Activated CD4-positive, CD25-positive, alpha-beta regulatory T cell treated with anti-CD3 and anti-CD28 coated beads, Interleukin-2, amount 50 U/mL, for 24 hours (primary cell): ENCODE results near the gene ZNF425.
"Not testable (repeated sequence)": the region's sequence is repeated elsewhere in the genome, so short reads cannot be mapped to it uniquely, and the experiment has no call there.

Experiments used
- ATAC-seq, 2 donors: fragments of 150-1000 bp; cut with Tn5 transposase; one replicate each; pipeline ENCODE4 v1.10.0; 2021; ENCODE audit warnings: mild to moderate bottlenecking in 1 of 2, moderate library complexity in 1 of 2

ZNF425 gene

GRCh38 chr7:149130572-149131198, 4.6 kb upstream of the ZNF425 start:
- no peak for ATAC-seq

GRCh38 chr7:149126662-149127266, 640 bp upstream of the ZNF425 start:
- peak; percentile 49 to 59 for ATAC-seq

- no peak for ATAC-seq
Observed at GRCh38 chr7:149125189-149125862, 798 bp downstream of the ZNF425 start.

GRCh38 chr7:149109969-149110368, 16.2 kb downstream of the ZNF425 start:
- ATAC-seq: no peak

GRCh38 chr7:149104749-149105148, 21.4 kb downstream of the ZNF425 start:
- ATAC-seq: no peak

GRCh38 chr7:149104214-149104613, 21.9 kb downstream of the ZNF425 start:
- no peak for ATAC-seq

GRCh38 chr7:149103424-149103823, 22.7 kb downstream of the ZNF425 start:
- no peak for ATAC-seq

GRCh38 chr7:149102666-149103065, 23.5 kb downstream of the ZNF425 start:
- no peak for ATAC-seq

- ATAC-seq: no peak
Observed at GRCh38 chr7:149100821-149101220, 25.3 kb downstream of the ZNF425 start.

- ATAC-seq: no peak
Observed at GRCh38 chr7:149099058-149099457, 27.1 kb downstream of the ZNF425 start.

- ATAC-seq: no peak
Observed at GRCh38 chr7:149097088-149097487, 29.0 kb downstream of the ZNF425 start.

GRCh38 chr7:149093228-149093627, 32.9 kb downstream of the ZNF425 start:
- no peak for ATAC-seq

- not testable (repeated sequence) for ATAC-seq
Observed at GRCh38 chr7:149092244-149092643, 33.9 kb downstream of the ZNF425 start.

- ATAC-seq: peak; percentile 89 to 94
Observed at GRCh38 chr7:149090397-149091195, 35.5 kb downstream of the ZNF425 start, which contains the start of gene ZNF786. Gene ZNF786 (minus strand): TSS chr7:149090718. CDS start chr7:149090640, 78 bp downstream.

- ATAC-seq: no peak
Observed at GRCh38 chr7:149087376-149087775, 38.7 kb downstream of the ZNF425 start.

- ATAC-seq: no peak
Observed at GRCh38 chr7:149085866-149086265, 40.3 kb downstream of the ZNF425 start.

- no peak for ATAC-seq
Observed at GRCh38 chr7:149084407-149084806, 41.7 kb downstream of the ZNF425 start.

GRCh38 chr7:149081914-149082313, 44.2 kb downstream of the ZNF425 start:
- no peak for ATAC-seq

GRCh38 chr7:149077594-149077993, 48.5 kb downstream of the ZNF425 start:
- ATAC-seq: no peak

- ATAC-seq: no peak
Observed at GRCh38 chr7:149075286-149075685, 50.8 kb downstream of the ZNF425 start.

GRCh38 chr7:149074116-149074885, 51.8 kb downstream of the ZNF425 start:
- ATAC-seq: no peak

GRCh38 chr7:149072438-149072775, 53.7 kb downstream of the ZNF425 start:
- no peak for ATAC-seq
